ENCODE results near the gene ATP9A.

ATP9A gene

DNA sequence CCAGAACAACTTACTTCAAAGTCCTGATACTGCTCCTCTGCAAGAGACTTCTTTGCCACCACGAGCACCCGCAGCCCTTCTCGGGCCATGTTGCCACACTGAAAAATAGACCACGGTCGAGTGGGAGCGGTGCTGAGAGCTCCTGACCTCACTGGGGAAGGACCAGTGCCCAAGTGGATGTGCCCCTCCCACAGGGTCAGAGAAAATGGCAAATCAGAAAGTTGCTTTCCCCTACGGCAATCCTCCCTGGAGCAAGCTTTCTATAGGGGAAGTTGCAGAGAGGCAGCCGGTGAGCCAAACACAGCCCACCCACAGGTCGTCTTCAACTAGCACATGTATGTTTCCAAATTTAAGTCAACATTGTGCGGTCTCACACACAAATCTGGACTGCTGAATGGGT lies 140.6 kb downstream of the ATP9A start:
- DNase-seq = no peak
- Histone ChIP-seq H3K23ac (ENCODE audit: low read length) (no peak overlapping the region), H3K4me3 (ENCODE audit: low read depth, low read length) (no peak overlapping the region), H2AFZ (ENCODE audit: insufficient read depth, low read length, poor library complexity) (no peak overlapping the region), H2BK5ac (ENCODE audit: low read depth, low read length, poor library complexity) (no peak overlapping the region), H3K27me3 (ENCODE audit: insufficient read depth, low read length) (no peaks in the 10 kb centered on the region), H3K4me2 (ENCODE audit: low read length) (no peak overlapping the region), H3K14ac (ENCODE audit: low read length) (no peak overlapping the region), H3K27ac (ENCODE audit: low read depth, low read length) (no peak overlapping the region), H3K79me2 (ENCODE audit: control insufficient read depth, insufficient read depth, low read length, poor library complexity) (no peaks in the 10 kb centered on the region), H3K9ac (ENCODE audit: low read length) (no peak overlapping the region), H3K4ac (ENCODE audit: low read depth, low read length) (no peak overlapping the region), H2BK12ac (ENCODE audit: low read length) (no peak overlapping the region), H3K36me3 (ENCODE audit: control insufficient read depth in 1 of 2, insufficient read depth in 2 of 2, low read length in 2 of 2) (no peaks in the 10 kb centered on the region), H3K9me3 (ENCODE audit: insufficient read depth, low read depth, low read length) (no peaks in the 10 kb centered on the region), H4K8ac (ENCODE audit: low read depth, low read length) (no peak overlapping the region), H3K4me1 (ENCODE audit: control insufficient read depth in 1 of 2, insufficient read depth in 2 of 2, low read length in 2 of 2) (no peaks in the 10 kb centered on the region), H2BK120ac (ENCODE audit: insufficient read depth, low read length, poor library complexity) (no peak overlapping the region), H4K91ac (ENCODE audit: low read depth, low read length) (no peak overlapping the region), H3K79me1 (ENCODE audit: low read length) (peaks cover 2% of the 10 kb centered on the region), H2AK5ac (ENCODE audit: low read length) (no peak overlapping the region), H3K18ac (ENCODE audit: low read length) (no peak overlapping the region), H4K12ac (ENCODE audit: low read depth, low read length) (no peak overlapping the region)
- WGBS (ENCODE audit: extremely low coverage, insufficient coverage, insufficient read length) = no CpG with 5 or more reads among the region's 10 CpGs

DNA sequence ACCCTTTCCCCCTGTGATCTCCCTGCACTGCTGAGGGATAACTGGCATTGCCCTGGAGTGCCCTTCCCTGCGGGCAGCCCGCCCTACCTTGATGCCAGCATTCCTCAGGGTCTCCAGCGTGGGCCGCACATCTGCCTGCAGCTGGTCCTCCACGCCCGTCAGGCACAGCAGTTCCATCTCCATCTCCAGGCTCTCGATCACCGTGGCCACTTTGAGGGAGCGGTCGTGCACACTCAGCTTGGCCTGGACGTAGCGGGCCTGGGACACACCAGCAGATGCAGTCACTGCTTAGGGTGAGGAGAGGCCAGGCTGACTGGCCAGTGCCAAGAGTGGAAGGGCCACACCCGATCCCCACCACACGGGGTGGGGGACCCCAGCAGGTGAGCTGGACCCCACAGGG lies 143.1 kb downstream of the ATP9A start:
- H2AK5ac ChIP-seq (ENCODE audit: low read length) = no peak overlapping the region
- no peak for DNase-seq
- no peak overlapping the region for H3K27ac ChIP-seq (ENCODE audit: low read depth, low read length)
- H3K36me3 ChIP-seq (ENCODE audit: control insufficient read depth in 1 of 2, insufficient read depth in 2 of 2, low read length in 2 of 2) = no peaks in the 10 kb centered on the region
- H3K4me1 ChIP-seq (ENCODE audit: control insufficient read depth in 1 of 2, insufficient read depth in 2 of 2, low read length in 2 of 2) = no peaks in the 10 kb centered on the region
- H3K23ac ChIP-seq (ENCODE audit: low read length) = no peak overlapping the region
- no peak overlapping the region for H2AFZ ChIP-seq (ENCODE audit: insufficient read depth, low read length, poor library complexity)
- no peak overlapping the region for H3K4ac ChIP-seq (ENCODE audit: low read depth, low read length)
- no peaks in the 10 kb centered on the region for H3K79me2 ChIP-seq (ENCODE audit: control insufficient read depth, insufficient read depth, low read length, poor library complexity)
- H2BK12ac ChIP-seq (ENCODE audit: low read length) = no peak overlapping the region
- no CpG with 5 or more reads among the region's 14 CpGs for WGBS (ENCODE audit: extremely low coverage, insufficient coverage, insufficient read length)
- no peak overlapping the region for H3K14ac ChIP-seq (ENCODE audit: low read length)
- no peak overlapping the region for H2BK5ac ChIP-seq (ENCODE audit: low read depth, low read length, poor library complexity)
- no peaks in the 10 kb centered on the region for H3K27me3 ChIP-seq (ENCODE audit: insufficient read depth, low read length)
- no peak overlapping the region for H4K12ac ChIP-seq (ENCODE audit: low read depth, low read length)
- H3K9ac ChIP-seq (ENCODE audit: low read length) = no peak overlapping the region
- no peak overlapping the region for H2BK120ac ChIP-seq (ENCODE audit: insufficient read depth, low read length, poor library complexity)
- no peaks in the 10 kb centered on the region for H3K9me3 ChIP-seq (ENCODE audit: insufficient read depth, low read depth, low read length)
- H3K4me2 ChIP-seq (ENCODE audit: low read length) = no peak overlapping the region
- no peak overlapping the region for H4K91ac ChIP-seq (ENCODE audit: low read depth, low read length)
- no peak overlapping the region for H3K18ac ChIP-seq (ENCODE audit: low read length)
- H3K79me1 ChIP-seq (ENCODE audit: low read length) = peaks cover 2% of the 10 kb centered on the region
- H4K8ac ChIP-seq (ENCODE audit: low read depth, low read length) = no peak overlapping the region
- no peak overlapping the region for H3K4me3 ChIP-seq (ENCODE audit: low read depth, low read length)

DNA sequence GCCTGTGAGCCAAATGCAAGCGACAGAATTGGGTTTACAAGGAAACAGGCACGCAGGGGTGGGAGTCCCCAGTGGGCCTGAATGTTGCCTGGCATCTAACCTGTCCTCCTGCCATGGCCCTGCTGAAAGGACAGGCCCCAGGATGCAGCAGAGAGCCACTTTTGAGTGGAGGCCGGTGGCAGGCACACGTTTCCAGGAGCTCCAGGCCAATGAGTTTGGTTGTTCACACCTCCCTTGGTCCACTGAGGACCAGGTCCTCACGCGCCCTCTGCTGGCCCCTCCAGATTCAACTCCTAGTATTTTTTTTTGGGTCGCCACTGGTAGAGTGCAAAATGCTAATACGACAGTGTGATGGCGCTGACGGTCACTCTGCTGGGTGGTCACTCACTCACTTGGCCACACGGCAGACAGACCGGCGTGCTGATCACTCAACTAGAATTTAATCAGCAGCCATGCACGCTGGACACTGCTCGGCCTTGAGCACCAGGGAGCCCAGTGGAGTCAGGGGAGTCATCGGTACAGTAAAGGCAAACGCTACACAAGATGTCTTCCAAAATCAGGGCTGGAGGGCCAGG lies 143.9 kb downstream of the ATP9A start:
- Histone ChIP-seq H2BK120ac (ENCODE audit: insufficient read depth, low read length, poor library complexity) (no peak overlapping the region), H3K27me3 (ENCODE audit: insufficient read depth, low read length) (no peaks in the 10 kb centered on the region), H3K79me1 (ENCODE audit: low read length) (peaks cover 2% of the 10 kb centered on the region), H3K4me3 (ENCODE audit: low read depth, low read length) (no peak overlapping the region), H2AFZ (ENCODE audit: insufficient read depth, low read length, poor library complexity) (no peak overlapping the region), H3K36me3 (ENCODE audit: control insufficient read depth in 1 of 2, insufficient read depth in 2 of 2, low read length in 2 of 2) (no peaks in the 10 kb centered on the region), H3K14ac (ENCODE audit: low read length) (no peak overlapping the region), H4K12ac (ENCODE audit: low read depth, low read length) (no peak overlapping the region), H3K4me2 (ENCODE audit: low read length) (no peak overlapping the region), H2BK5ac (ENCODE audit: low read depth, low read length, poor library complexity) (no peak overlapping the region), H4K8ac (ENCODE audit: low read depth, low read length) (no peak overlapping the region), H3K9ac (ENCODE audit: low read length) (no peak overlapping the region), H2BK12ac (ENCODE audit: low read length) (no peak overlapping the region), H3K4ac (ENCODE audit: low read depth, low read length) (no peak overlapping the region), H2AK5ac (ENCODE audit: low read length) (no peak overlapping the region), H3K4me1 (ENCODE audit: control insufficient read depth in 1 of 2, insufficient read depth in 2 of 2, low read length in 2 of 2) (no peaks in the 10 kb centered on the region), H3K27ac (ENCODE audit: low read depth, low read length) (no peak overlapping the region), H4K91ac (ENCODE audit: low read depth, low read length) (no peak overlapping the region), H3K23ac (ENCODE audit: low read length) (no peak overlapping the region), H3K18ac (ENCODE audit: low read length) (no peak overlapping the region), H3K79me2 (ENCODE audit: control insufficient read depth, insufficient read depth, low read length, poor library complexity) (no peaks in the 10 kb centered on the region), H3K9me3 (ENCODE audit: insufficient read depth, low read depth, low read length) (no peaks in the 10 kb centered on the region)
- peak; percentile 56 to 85 for DNase-seq
- no CpG with 5 or more reads among the region's 17 CpGs for WGBS (ENCODE audit: extremely low coverage, insufficient coverage, insufficient read length)

DNA sequence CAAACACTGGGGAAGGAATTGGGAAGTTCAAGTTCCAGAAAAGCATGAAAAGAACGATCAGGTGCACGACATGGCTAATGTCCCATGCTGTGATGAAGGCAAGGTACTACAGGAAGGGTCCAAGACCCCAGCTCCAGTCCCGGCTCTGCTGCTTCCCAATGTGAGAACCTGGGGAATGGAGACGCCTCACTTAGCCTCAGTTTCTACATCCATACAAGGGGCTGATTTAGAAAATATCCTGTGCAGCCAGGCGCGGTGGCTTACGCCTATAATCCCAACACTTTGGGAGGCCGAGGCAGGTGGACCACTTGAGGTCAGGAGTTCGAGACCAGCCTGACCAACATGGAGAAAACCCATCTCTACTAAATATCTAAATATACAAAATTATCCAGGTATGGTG lies 144.9 kb downstream of the ATP9A start:
- Histone ChIP-seq H3K27me3 (ENCODE audit: insufficient read depth, low read length) (no peaks in the 10 kb centered on the region), H3K9me3 (ENCODE audit: insufficient read depth, low read depth, low read length) (no peaks in the 10 kb centered on the region), H2AK5ac (ENCODE audit: low read length) (no peak overlapping the region), H3K4me1 (ENCODE audit: control insufficient read depth in 1 of 2, insufficient read depth in 2 of 2, low read length in 2 of 2) (no peaks in the 10 kb centered on the region), H3K18ac (ENCODE audit: low read length) (no peak overlapping the region), H2BK5ac (ENCODE audit: low read depth, low read length, poor library complexity) (no peak overlapping the region), H3K14ac (ENCODE audit: low read length) (no peak overlapping the region), H3K4me2 (ENCODE audit: low read length) (no peak overlapping the region), H3K79me2 (ENCODE audit: control insufficient read depth, insufficient read depth, low read length, poor library complexity) (no peaks in the 10 kb centered on the region), H4K91ac (ENCODE audit: low read depth, low read length) (no peak overlapping the region), H3K27ac (ENCODE audit: low read depth, low read length) (no peak overlapping the region), H3K23ac (ENCODE audit: low read length) (no peak overlapping the region), H3K4me3 (ENCODE audit: low read depth, low read length) (no peak overlapping the region), H4K8ac (ENCODE audit: low read depth, low read length) (no peak overlapping the region), H3K9ac (ENCODE audit: low read length) (no peak overlapping the region), H3K36me3 (ENCODE audit: control insufficient read depth in 1 of 2, insufficient read depth in 2 of 2, low read length in 2 of 2) (no peaks in the 10 kb centered on the region), H2AFZ (ENCODE audit: insufficient read depth, low read length, poor library complexity) (no peak overlapping the region), H3K4ac (ENCODE audit: low read depth, low read length) (no peak overlapping the region), H2BK120ac (ENCODE audit: insufficient read depth, low read length, poor library complexity) (no peak overlapping the region), H3K79me1 (ENCODE audit: low read length) (peaks cover 2% of the 10 kb centered on the region), H2BK12ac (ENCODE audit: low read length) (no peak overlapping the region), H4K12ac (ENCODE audit: low read depth, low read length) (no peak overlapping the region)
- DNase-seq = no peak
- WGBS (ENCODE audit: extremely low coverage, insufficient coverage, insufficient read length) = no CpG with 5 or more reads among the region's 9 CpGs
